Lung microvascular endothelial cell (primary cell): ENCODE results near the gene FRMD8. TPM values are rescaled to one million over a fixed set of nuclear protein-coding genes. Genes with fewer than 3 reads are reported as not detected.
A peak's percentile ranks its signal among the peaks of the same experiment; 100 is the strongest.

ENCODE experiments used
- DNase-seq, 2 donors: peaks; one replicate each; pipeline versions ENCODE4 v3.0.0 to v3.0.0-alpha.2; 2010; ENCODE audit warnings: low read depth in 2 of 2
- total RNA-seq: library from RNA; depleted of rRNA; stranded (reverse); fragments of >200 nt; gene quantifications from 2 replicates; pipeline ENCODE4 v1.2.1, GENCODE V29; 2014

The FRMD8 gene
- total RNA-seq, 1 donor from 2014 or later = 82.9 TPM

GRCh38 chr11:65454311-65454695, 67.9 kb downstream of the FRMD8 start:
- DNase-seq = no peak

GRCh38 chr11:65454696-65455456, 68.4 kb downstream of the FRMD8 start:
- DNase-seq = peak; percentile 78 to 88

- DNase-seq = no peak
Measured at GRCh38 chr11:65456418-65456817, 70.0 kb downstream of the FRMD8 start.

- DNase-seq = no peak
Measured at GRCh38 chr11:65459552-65459951, 73.1 kb downstream of the FRMD8 start.

Other genes with a start within 250 kb of the FRMD8 start
- gene SPDYC, start 216.4 kb upstream of the FRMD8 start, total RNA-seq = not detected in 2 replicates
- gene CAPN1, start 204.7 kb upstream of the FRMD8 start, total RNA-seq = 60.9 and 80.2 TPM in 2 replicates
- 1.8 and 3.5 TPM in 2 replicates for gene POLA2, start 124.7 kb upstream of the FRMD8 start, total RNA-seq
- gene CDC42EP2, start 71.8 kb upstream of the FRMD8 start, total RNA-seq = 5.4 and 10.1 TPM in 2 replicates
- gene DPF2, start 52.8 kb upstream of the FRMD8 start, total RNA-seq = 17.9 and 18.3 TPM in 2 replicates
- gene TIGD3, start 31.9 kb upstream of the FRMD8 start, total RNA-seq = 0.22 TPM in 1 of 2 replicates, not detected in the other
- 1.2 and 1.7 TPM in 2 replicates for gene SLC25A45, start 4.0 kb upstream of the FRMD8 start, total RNA-seq
- 26.4 and 94.2 TPM in 2 replicates for gene NEAT1, start 36.2 kb downstream of the FRMD8 start, total RNA-seq
- 1,818 and 2,739 TPM in 2 replicates for gene MALAT1, start 112.4 kb downstream of the FRMD8 start, total RNA-seq
- gene SCYL1, start 138.4 kb downstream of the FRMD8 start, total RNA-seq = 36.6 and 46.6 TPM in 2 replicates
- 20.5 and 23.0 TPM in 2 replicates for gene LTBP3, start 171.7 kb downstream of the FRMD8 start, total RNA-seq
- gene ZNRD2, start 183.8 kb downstream of the FRMD8 start, total RNA-seq = 30.8 and 32.7 TPM in 2 replicates
- gene FAM89B, start 185.9 kb downstream of the FRMD8 start, total RNA-seq = 17.7 and 23.2 TPM in 2 replicates
- 2.0 and 4.8 TPM in 2 replicates for gene EHBP1L1, start 189.4 kb downstream of the FRMD8 start, total RNA-seq
- gene KCNK7, start 209.2 kb downstream of the FRMD8 start, total RNA-seq = under 0.01 and 0.20 TPM in 2 replicates
- gene MAP3K11, start 227.6 kb downstream of the FRMD8 start, total RNA-seq = 58.8 and 67.5 TPM in 2 replicates
- gene PCNX3, start 229.1 kb downstream of the FRMD8 start, total RNA-seq = 10.2 and 12.9 TPM in 2 replicates